HEK293 (cell line): Measurements from ENCODE around the gene RNF169.

Experiments
- ZNF24 ChIP-seq: fragments of 450-650 bp; formaldehyde crosslinking; IDR thresholded peaks from 2 replicates; pipeline ENCODE4 v1.5.1; 2016; ENCODE audit warnings: missing biosample characterization, missing genetic modification characterization
- ZNF341 ChIP-seq: fragments of 450-650 bp; formaldehyde crosslinking; IDR thresholded peaks from 2 replicates; pipeline ENCODE4; 2016; ENCODE audit warnings: low read depth, missing biosample characterization, missing genetic modification characterization

GRCh38 chr11:74818283-74818946 is 69.8 kb downstream of the RNF169 start:
- TF ChIP-seq ZNF24 (tag by site-specific recombination): no peak
- no peak for TF ChIP-seq ZNF341 (tag by site-specific recombination)
